Epidermal melanocyte (primary cell): ENCODE measurements around the gene SLITRK1.

Experiments
- DNase-seq: peaks from one replicate; pipeline ENCODE4 v3.0.0; 2011; ENCODE audit warnings: low spot score; ENCODE audit not compliant: insufficient read length

The SLITRK1 gene, protein sequence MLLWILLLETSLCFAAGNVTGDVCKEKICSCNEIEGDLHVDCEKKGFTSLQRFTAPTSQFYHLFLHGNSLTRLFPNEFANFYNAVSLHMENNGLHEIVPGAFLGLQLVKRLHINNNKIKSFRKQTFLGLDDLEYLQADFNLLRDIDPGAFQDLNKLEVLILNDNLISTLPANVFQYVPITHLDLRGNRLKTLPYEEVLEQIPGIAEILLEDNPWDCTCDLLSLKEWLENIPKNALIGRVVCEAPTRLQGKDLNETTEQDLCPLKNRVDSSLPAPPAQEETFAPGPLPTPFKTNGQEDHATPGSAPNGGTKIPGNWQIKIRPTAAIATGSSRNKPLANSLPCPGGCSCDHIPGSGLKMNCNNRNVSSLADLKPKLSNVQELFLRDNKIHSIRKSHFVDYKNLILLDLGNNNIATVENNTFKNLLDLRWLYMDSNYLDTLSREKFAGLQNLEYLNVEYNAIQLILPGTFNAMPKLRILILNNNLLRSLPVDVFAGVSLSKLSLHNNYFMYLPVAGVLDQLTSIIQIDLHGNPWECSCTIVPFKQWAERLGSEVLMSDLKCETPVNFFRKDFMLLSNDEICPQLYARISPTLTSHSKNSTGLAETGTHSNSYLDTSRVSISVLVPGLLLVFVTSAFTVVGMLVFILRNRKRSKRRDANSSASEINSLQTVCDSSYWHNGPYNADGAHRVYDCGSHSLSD

GRCh38 chr13:83881917-83882605 lies at the start of gene SLITRK1:
TSS of gene SLITRK1 (minus strand) at chr13:83882474. CDS start at chr13:83881507, 967 bp downstream.
- DNase-seq = no peak

- no peak for DNase-seq
These were observed 46.9 kb upstream of the SLITRK1 start for GRCh38 chr13:83929157-83929556.

- no peak for DNase-seq
These were observed 37.5 kb upstream of the SLITRK1 start for GRCh38 chr13:83919775-83920174.

- DNase-seq = no peak
These were observed 32.1 kb upstream of the SLITRK1 start for GRCh38 chr13:83914368-83914767.

DNA sequence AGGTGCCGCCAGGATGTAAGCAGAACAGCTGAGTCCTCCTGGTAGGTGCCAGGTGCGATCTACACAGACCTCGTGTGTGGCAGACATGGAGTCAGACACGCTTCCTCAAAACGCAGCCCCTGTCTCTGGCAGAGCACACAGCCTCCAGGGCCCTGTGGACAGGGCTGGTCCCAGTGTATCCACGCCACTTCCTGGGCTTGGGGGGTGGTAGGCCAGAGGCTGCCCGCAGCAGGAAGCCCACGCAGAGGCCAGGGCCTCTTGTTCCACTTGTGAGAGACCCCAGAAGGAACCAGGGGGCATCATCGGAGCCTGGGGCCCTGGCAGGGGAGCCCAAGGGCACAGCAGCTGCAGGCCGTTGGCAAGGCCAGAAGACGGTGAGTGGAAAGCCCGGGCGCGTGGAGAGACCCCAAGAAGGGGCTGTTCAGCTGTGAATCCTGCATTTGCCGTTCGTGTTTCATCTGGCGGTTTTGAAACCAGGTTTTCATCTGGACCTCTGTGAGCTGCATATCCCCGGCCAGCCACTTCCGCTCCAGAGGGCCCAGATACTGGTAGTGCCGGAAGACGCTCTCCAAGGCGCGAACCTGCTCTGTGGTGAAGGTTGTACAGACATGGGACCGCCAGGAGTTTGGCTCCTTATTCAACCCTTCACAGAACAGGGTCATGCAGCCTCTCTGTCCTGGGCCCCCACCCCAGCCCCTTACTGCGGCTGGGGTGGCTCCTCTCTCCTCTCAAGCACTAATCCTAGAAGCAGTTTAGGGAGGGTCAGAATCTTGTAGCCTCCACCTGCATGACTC lies 25.1 kb upstream of the SLITRK1 start:
- DNase-seq = no peak

GRCh38 chr13:83906240-83906820 lies 24.1 kb upstream of the SLITRK1 start:
- no peak for DNase-seq

- no peak for DNase-seq
These were observed 23.4 kb upstream of the SLITRK1 start for GRCh38 chr13:83905641-83906040.

DNA sequence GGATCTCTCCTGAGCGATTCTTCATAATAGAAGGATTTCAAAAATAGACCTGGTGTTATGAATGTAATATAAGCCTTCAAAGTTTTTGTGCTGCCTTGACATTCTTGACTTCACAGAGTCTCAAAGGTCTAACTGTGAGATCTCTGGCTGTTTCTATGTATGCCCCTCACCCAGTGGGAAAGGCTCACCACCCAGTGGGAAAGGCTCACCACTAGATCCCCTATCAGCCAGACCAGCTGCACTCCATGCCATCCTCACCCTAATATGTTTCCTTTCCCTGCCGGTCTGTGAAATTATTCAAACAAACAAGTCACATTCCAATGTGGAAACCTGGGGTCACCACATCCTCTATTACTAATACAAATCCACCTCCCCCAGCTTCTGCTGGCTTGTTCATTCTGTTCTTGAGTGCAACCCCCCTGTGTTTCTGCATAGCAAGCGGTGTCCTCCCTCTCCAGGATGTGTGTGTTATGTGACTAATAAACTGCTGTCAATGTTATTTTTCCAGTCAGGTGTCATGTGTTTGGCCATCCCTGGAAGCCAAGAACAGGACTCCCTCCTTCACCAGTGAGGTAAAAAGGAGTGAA lies 13.8 kb upstream of the SLITRK1 start:
- no peak for DNase-seq

GRCh38 chr13:83890358-83890757 lies 8.1 kb upstream of the SLITRK1 start:
- no peak for DNase-seq

DNA sequence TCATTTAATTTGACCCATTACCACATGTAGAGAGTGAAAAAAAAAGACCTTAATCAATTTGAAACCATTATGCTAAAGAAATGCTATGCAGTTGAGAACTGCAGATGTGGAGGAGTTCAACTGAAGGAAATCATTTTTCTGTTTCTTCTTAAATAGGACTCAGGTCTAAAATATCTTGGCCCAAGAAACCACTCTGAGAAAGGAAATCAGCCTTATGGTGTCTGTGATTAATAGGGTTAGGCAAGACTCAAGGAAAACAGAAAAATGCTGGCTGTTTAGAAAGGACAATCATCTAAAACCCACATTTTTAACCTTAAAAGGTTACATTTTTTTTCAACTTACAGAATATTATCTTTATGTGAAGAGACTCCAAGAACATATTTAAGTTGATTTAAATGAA lies 1.9 kb upstream of the SLITRK1 start:
- DNase-seq = no peak

DNA sequence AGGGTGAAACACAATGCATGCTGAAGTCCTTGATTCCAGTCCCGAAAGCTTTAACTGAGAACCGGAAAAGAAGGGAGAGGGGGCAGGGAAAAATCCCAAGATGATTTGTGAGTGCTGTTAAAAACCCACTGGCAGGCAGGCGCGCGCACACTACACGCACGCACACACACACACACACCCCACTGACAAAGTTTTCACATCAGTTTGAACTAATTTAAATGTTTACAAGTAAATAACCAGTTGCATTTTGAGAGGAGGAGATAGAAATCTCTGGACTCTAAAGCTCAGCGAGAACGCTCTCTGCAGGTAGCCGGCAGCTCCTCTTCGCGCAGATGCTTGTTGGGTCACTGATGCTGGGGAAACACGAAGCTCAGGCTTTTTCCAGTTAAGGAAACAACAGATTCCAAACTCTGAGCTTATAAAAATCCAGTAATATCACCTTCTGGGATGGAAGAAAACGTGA lies 818 bp upstream of the SLITRK1 start:
- DNase-seq = no peak

GRCh38 chr13:83882606-83882959 lies 309 bp upstream of the SLITRK1 start:
- no peak for DNase-seq

GRCh38 chr13:83881140-83881684 lies 1.1 kb downstream of the SLITRK1 start:
- no peak for DNase-seq

DNA sequence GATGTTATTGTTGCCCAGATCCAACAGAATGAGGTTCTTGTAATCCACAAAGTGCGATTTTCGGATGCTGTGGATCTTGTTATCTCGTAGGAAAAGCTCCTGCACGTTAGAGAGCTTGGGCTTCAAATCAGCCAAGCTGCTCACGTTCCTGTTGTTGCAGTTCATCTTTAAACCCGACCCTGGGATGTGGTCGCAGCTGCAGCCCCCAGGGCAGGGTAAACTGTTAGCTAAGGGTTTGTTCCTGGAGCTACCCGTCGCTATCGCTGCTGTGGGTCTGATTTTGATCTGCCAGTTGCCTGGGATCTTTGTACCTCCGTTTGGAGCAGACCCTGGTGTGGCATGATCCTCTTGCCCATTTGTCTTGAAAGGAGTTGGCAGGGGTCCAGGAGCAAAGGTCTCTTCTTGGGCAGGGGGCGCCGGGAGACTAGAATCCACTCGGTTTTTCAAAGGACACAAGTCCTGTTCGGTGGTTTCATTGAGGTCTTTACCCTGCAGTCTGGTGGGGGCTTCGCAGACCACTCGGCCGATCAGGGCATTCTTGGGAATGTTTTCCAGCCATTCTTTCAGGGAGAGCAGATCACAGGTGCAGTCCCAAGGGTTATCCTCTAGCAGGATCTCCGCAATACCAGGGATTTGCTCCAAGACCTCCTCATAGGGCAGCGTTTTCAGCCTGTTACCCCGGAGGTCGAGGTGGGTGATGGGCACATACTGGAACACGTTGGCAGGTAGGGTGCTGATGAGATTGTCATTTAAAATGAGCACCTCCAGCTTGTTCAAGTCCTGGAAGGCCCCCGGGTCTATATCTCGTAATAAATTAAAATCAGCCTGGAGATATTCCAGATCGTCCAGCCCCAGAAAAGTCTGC lies 1.8 kb downstream of the SLITRK1 start:
- DNase-seq = no peak

GRCh38 chr13:83879431-83880171 lies 2.7 kb downstream of the SLITRK1 start:
- no peak for DNase-seq

DNA sequence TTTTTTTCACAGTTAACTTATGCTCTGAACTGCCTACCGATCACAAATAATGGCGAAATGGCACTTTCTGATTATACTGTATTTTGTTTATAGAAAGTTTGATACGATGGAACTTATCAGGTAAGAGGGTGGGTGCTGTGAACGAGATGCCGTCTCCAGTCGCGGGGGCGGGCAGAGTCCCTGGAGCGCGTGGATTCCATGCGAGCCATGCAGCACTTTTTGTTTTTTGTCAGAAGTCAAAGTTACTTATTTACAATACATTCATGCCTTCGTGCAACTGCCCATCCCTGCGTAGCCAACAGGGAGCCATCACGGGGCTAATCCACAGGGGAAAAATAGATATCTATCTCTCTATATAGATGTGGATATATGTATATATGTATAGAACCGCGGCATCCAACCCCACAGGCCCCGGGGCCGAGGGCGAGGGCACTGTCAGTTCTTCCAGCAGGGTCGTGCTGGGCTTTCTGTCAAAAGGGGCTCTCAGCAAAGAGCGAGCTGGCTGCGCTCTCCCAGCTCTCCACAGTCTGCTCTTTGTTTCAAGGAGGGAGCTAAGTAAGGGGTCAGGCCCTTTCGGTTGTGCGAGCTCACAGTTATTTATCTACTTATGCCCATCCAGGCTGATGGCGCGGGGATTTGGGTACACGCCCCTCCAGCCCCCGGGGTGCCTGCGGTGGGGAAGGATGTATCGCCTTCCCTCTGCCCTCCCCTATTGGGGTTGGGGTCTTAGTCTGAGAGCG lies 3.4 kb downstream of the SLITRK1 start:
- no peak for DNase-seq

GRCh38 chr13:83877651-83878355 lies 4.5 kb downstream of the SLITRK1 start:
- DNase-seq = no peak
